ENCODE measurements around the gene NRF1.

GRCh38 chr7:129785685-129786514, 174.4 kb downstream of the NRF1 start:
- TF ChIP-seq POLR2A (IDR thresholded peaks at IDR 0.05) = no peak
- TF ChIP-seq, protein P1, sequence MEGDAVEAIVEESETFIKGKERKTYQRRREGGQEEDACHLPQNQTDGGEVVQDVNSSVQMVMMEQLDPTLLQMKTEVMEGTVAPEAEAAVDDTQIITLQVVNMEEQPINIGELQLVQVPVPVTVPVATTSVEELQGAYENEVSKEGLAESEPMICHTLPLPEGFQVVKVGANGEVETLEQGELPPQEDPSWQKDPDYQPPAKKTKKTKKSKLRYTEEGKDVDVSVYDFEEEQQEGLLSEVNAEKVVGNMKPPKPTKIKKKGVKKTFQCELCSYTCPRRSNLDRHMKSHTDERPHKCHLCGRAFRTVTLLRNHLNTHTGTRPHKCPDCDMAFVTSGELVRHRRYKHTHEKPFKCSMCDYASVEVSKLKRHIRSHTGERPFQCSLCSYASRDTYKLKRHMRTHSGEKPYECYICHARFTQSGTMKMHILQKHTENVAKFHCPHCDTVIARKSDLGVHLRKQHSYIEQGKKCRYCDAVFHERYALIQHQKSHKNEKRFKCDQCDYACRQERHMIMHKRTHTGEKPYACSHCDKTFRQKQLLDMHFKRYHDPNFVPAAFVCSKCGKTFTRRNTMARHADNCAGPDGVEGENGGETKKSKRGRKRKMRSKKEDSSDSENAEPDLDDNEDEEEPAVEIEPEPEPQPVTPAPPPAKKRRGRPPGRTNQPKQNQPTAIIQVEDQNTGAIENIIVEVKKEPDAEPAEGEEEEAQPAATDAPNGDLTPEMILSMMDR (IDR thresholded peaks at IDR 0.05) = no peak

All from thyroid gland (tissue), 4 donors.